Natural killer cell (primary cell): ENCODE results near the gene PLCD3. TPM values are rescaled to one million over a fixed set of nuclear protein-coding genes. Genes with fewer than 3 reads are reported as not detected.

Source experiments
- ATAC-seq, 3 donors: fragments of 150-1000 bp in 2 of 3; fragments of 200-7000 bp in 1 of 3; cut with Tn5 transposase; 1 replicate in 1 of 3; 2 replicates in 2 of 3; pipeline ENCODE4 v1.10.0; 2021; ENCODE audit warnings: mild to moderate bottlenecking in 2 of 3, moderate library complexity in 2 of 3
- DNase-seq, 2 donors: peaks; one replicate each; pipeline versions ENCODE4 v3.0.0 to v3.0.0-alpha.2; 2013 to 2021; ENCODE audit warnings: mixed read lengths in 1 of 2
- H3K27ac ChIP-seq: one replicate; pipeline ENCODE4 v1.5.1; 2013; ENCODE audit warnings: mild to moderate bottlenecking, low read length
- H3K27me3 ChIP-seq: one replicate; pipeline ENCODE4 v1.6.1; 2013; ENCODE audit warnings: low read length; ENCODE audit not compliant: control insufficient read depth, insufficient read depth
- H3K36me3 ChIP-seq: one replicate; pipeline ENCODE4 v1.6.1; 2013; ENCODE audit warnings: low read length; ENCODE audit not compliant: control insufficient read depth, insufficient read depth
- H3K4me1 ChIP-seq: one replicate; pipeline ENCODE4 v1.6.1; 2013; ENCODE audit warnings: low read length; ENCODE audit not compliant: control insufficient read depth, insufficient read depth
- H3K4me3 ChIP-seq: one replicate; pipeline ENCODE4 v1.5.1; 2013; ENCODE audit warnings: low read length
- H3K9me3 ChIP-seq: one replicate; pipeline ENCODE4 v1.6.1; 2013; ENCODE audit warnings: low read length; ENCODE audit not compliant: control insufficient read depth, insufficient read depth
- H3K27ac Mint-ChIP-seq, 2 donors: one replicate each; pipeline ENCODE4 v1.8.0; 2022; ENCODE audit warnings: mild to moderate bottlenecking in 2 of 2, mixed read lengths in 2 of 2, moderate library complexity in 1 of 2
- H3K27me3 Mint-ChIP-seq, 2 donors: one replicate each; pipeline ENCODE4 v1.8.0; 2022; ENCODE audit warnings: low read depth in 2 of 2, mixed read lengths in 2 of 2
- H3K36me3 Mint-ChIP-seq: one replicate; pipeline ENCODE4 v1.8.0; 2022; ENCODE audit warnings: mixed read lengths
- H3K4me1 Mint-ChIP-seq, 2 donors: one replicate each; pipeline ENCODE4 v1.8.0; 2022; ENCODE audit warnings: mixed read lengths in 2 of 2
- H3K4me3 Mint-ChIP-seq: one replicate; pipeline ENCODE4 v1.8.0; 2022; ENCODE audit warnings: mild to moderate bottlenecking, moderate library complexity, mixed read lengths
- H3K9me3 Mint-ChIP-seq, 2 donors: one replicate each; pipeline ENCODE4 v1.8.0; 2022; ENCODE audit warnings: mixed read lengths in 2 of 2
- CTCF ChIP-seq: fragments of 200-600 bp; IDR thresholded peaks from one replicate; pipeline ENCODE4 v1.8.0; 2022; ENCODE audit warnings: antibody characterized with exemption
- WGBS: methylation state at CpG from one replicate; pipeline ENCODE4 v1.1.7; 2013; ENCODE audit warnings: missing lambda C conversion rate; ENCODE audit not compliant: insufficient coverage; 5-methylcytosine and 5-hydroxymethylcytosine counted together
- intact Hi-C: fragments of 100-400 bp; cut with micrococcal nuclease; formaldehyde crosslinking; loops from one replicate; pipeline ENCODE4 v1.14.2; 2022
- total RNA-seq, 4 donors: library from RNA; stranded (reverse); fragments of 120-200 nt in 1 of 4; gene quantifications; one replicate each; pipeline versions ENCODE4 v1.2.3 to v1.2.4, GENCODE V29; 2013 to 2022

The PLCD3 gene
- total RNA-seq, 3 donors from 2014 or later (not counting 1 experiment from before 2014, with no cell fraction given): 2.5 to 2.9 (median 2.5) TPM

GRCh38 chr17:45129940-45130680 is 2.2 kb downstream of the PLCD3 start:
- no peak for DNase-seq

GRCh38 chr17:45129426-45129939 is 2.8 kb downstream of the PLCD3 start:
- Histone ChIP-seq H3K36me3 (no peaks in the 10 kb centered on the region), H3K9me3 (no peaks in the 10 kb centered on the region), H3K4me1 (peaks cover 15% of the 10 kb centered on the region), H3K27me3 (no peaks in the 10 kb centered on the region), H3K4me3 (no peak overlapping the region), H3K27ac (no peak overlapping the region)
- no peaks in the 10 kb centered on the region for H3K36me3 Mint-ChIP-seq
- intact Hi-C loops: no loop called here
- peaks cover 0 to 3% of the 10 kb centered on the region in 2 donors for H3K4me1 Mint-ChIP-seq
- no peaks in the 10 kb centered on the region for H3K9me3 Mint-ChIP-seq
- WGBS: 93% methylated on average over 9 of the region's 10 CpGs
- no peak for TF ChIP-seq CTCF
- no peak overlapping the region for H3K4me3 Mint-ChIP-seq
- DNase-seq (no peak), ATAC-seq (no peak)
- no peak overlapping the region for H3K27ac Mint-ChIP-seq
- peaks cover 0 to 3% of the 10 kb centered on the region in 2 donors for H3K27me3 Mint-ChIP-seq

More at GRCh38 chr17:45129940-45130680, 2.2 kb downstream of the PLCD3 start:
- TF ChIP-seq CTCF: no peak
- H3K9me3 Mint-ChIP-seq: no peaks in the 10 kb centered on the region
- H3K4me3 Mint-ChIP-seq: peak overlapping the region; percentile 17
- no peaks in the 10 kb centered on the region for H3K36me3 Mint-ChIP-seq
- H3K36me3 ChIP-seq: no peaks in the 10 kb centered on the region
- H3K27ac Mint-ChIP-seq: no peak overlapping the region
- no peak overlapping the region for H3K4me3 ChIP-seq
- H3K9me3 ChIP-seq: no peaks in the 10 kb centered on the region
- peaks cover 0 to 3% of the 10 kb centered on the region in 2 donors for H3K27me3 Mint-ChIP-seq
- intact Hi-C loops: no loop called here
- 84% methylated on average over 13 of the region's 13 CpGs for WGBS
- ATAC-seq: no peak
- no peak overlapping the region for H3K27ac ChIP-seq
- peaks cover 2 to 6% of the 10 kb centered on the region in 2 donors for H3K4me1 Mint-ChIP-seq
- peaks cover 18% of the 10 kb centered on the region for H3K4me1 ChIP-seq
- H3K27me3 ChIP-seq: no peaks in the 10 kb centered on the region

GRCh38 chr17:45128989-45129388 is 3.3 kb downstream of the PLCD3 start:
- Histone ChIP-seq H3K27me3 (no peaks in the 10 kb centered on the region), H3K27ac (no peak overlapping the region), H3K4me3 (no peak overlapping the region), H3K9me3 (no peaks in the 10 kb centered on the region), H3K4me1 (peaks cover 20% of the 10 kb centered on the region), H3K36me3 (no peaks in the 10 kb centered on the region)
- H3K4me3 Mint-ChIP-seq: no peak overlapping the region
- intact Hi-C loops: no loop called here
- peaks cover 0 to 3% of the 10 kb centered on the region in 2 donors for H3K27me3 Mint-ChIP-seq
- no peak overlapping the region for H3K27ac Mint-ChIP-seq
- H3K4me1 Mint-ChIP-seq: peaks cover 0 to 3% of the 10 kb centered on the region in 2 donors
- no peak for TF ChIP-seq CTCF
- DNase-seq (no peak), ATAC-seq (no peak)
- H3K36me3 Mint-ChIP-seq: no peaks in the 10 kb centered on the region
- no peaks in the 10 kb centered on the region for H3K9me3 Mint-ChIP-seq
- WGBS: 96% methylated on average over 2 of the region's 2 CpGs
